OCI-LY3 (cell line): ENCODE measurements around the gene NOP9.
A peak's percentile ranks its signal among the peaks of the same experiment; 100 is the strongest.

Source experiments
- H2AFZ ChIP-seq: fragments of 200-600, 300-600 bp; shearing (Covaris generic); 2 replicates; pipeline ENCODE4 v1.6.0; 2014; ENCODE audit warnings: antibody characterized with exemption, low read depth, low read length
- H3K27ac ChIP-seq: fragments of 200-600, 300-600 bp; sonication (generic); 2 replicates; pipeline ENCODE4 v1.5.1; 2014; ENCODE audit warnings: mild to moderate bottlenecking, low read length, moderate library complexity, mixed read lengths
- H3K27me3 ChIP-seq: fragments of 200-600, 300-600 bp; sonication (generic); 2 replicates; pipeline ENCODE4 v1.6.1; 2014; ENCODE audit warnings: low read depth, low read length, mixed read lengths
- H3K36me3 ChIP-seq: fragments of 200-600, 300-600 bp; sonication (generic); replicated peaks from 2 replicates; pipeline ENCODE3; 2014; ENCODE audit warnings: low read depth, low read length, mixed read lengths
- H3K4me1 ChIP-seq: fragments of 300-600, 200-600 bp; sonication (generic); 2 replicates; pipeline ENCODE4 v1.6.1; 2014; ENCODE audit warnings: low read length, mixed read lengths
- H3K4me2 ChIP-seq: fragments of 200-600, 300-600 bp; sonication (generic); 2 replicates; pipeline ENCODE4 v1.6.1; 2014; ENCODE audit warnings: low read length, mixed read lengths
- H3K4me3 ChIP-seq: fragments of 300-600, 200-600 bp; sonication (generic); 2 replicates; pipeline ENCODE4 v1.5.1; 2014; ENCODE audit warnings: antibody characterized with exemption, mild to moderate bottlenecking, low read length, moderate library complexity
- H3K79me2 ChIP-seq: fragments of 300-600, 200-600 bp; shearing (Covaris generic); 2 replicates; pipeline ENCODE4 v1.6.1; 2014; ENCODE audit warnings: mild to moderate bottlenecking, low read length, mixed read lengths
- H3K9ac ChIP-seq: fragments of 300-600, 200-600 bp; shearing (Covaris generic); 2 replicates; pipeline ENCODE4 v1.6.0; 2014; ENCODE audit warnings: mild to moderate bottlenecking, low read length, moderate library complexity
- H3K9me3 ChIP-seq: fragments of 200-600, 300-600 bp; shearing (Covaris generic); 2 replicates; pipeline ENCODE4 v1.6.1; 2014; ENCODE audit warnings: low read length, mixed read lengths; ENCODE audit not compliant: insufficient read depth
- H4K20me1 ChIP-seq: fragments of 200-600, 300-600 bp; sonication (generic); 2 replicates; pipeline ENCODE4 v1.6.1; 2016; ENCODE audit warnings: low read length, mixed read lengths; ENCODE audit not compliant: insufficient read depth
- CTCF ChIP-seq: fragments of 200-600, 300-600 bp; sonication (generic); IDR thresholded peaks from 2 replicates; pipeline ENCODE4 v1.5.1; 2014; ENCODE audit warnings: antibody characterized with exemption, low read length, low read depth
- EZH2phosphoT487 ChIP-seq: fragments of 200-600 bp; shearing (Covaris generic); IDR thresholded peaks from 2 replicates; pipeline ENCODE4 v1.6.1; 2018; ENCODE audit warnings: antibody characterized with exemption, mixed run types, low read depth

The NOP9 gene

GRCh38 chr14:24299255-24300191 lies at the start of gene NOP9, which contains the start of gene DHRS1:
TSS of gene NOP9 (plus strand) at chr14:24299850. CDS start at chr14:24299955, 105 bp downstream.
TSS of gene DHRS1 (minus strand) at chr14:24299780. CDS start at chr14:24299106, 674 bp downstream.
- TF ChIP-seq EZH2phosphoT487 = no peak
- no peak for TF ChIP-seq CTCF
- H3K9me3 ChIP-seq = no peaks in the 10 kb centered on the region
- H3K27me3 ChIP-seq = no peaks in the 10 kb centered on the region
- H3K4me2 ChIP-seq = peak within 1 kb of the TSS; percentile 97
- H3K27ac ChIP-seq = no peak within 1 kb of the TSS
- peaks cover 31% of the 10 kb centered on the region for H3K36me3 ChIP-seq
- no peaks in the 10 kb centered on the region for H4K20me1 ChIP-seq
- peak within 1 kb of the TSS; percentile 74 for H3K9ac ChIP-seq
- H3K79me2 ChIP-seq = peaks cover 20% of the 10 kb centered on the region
- peak within 1 kb of the TSS; percentile 98 for H3K4me3 ChIP-seq
- H2AFZ ChIP-seq = peak within 1 kb of the TSS; percentile 94; the same call in 1 of the 2 replicates
- peaks cover 27% of the 10 kb centered on the region for H3K4me1 ChIP-seq

GRCh38 chr14:24250354-24250753 lies 49.3 kb upstream of the NOP9 start:
- Histone ChIP-seq H3K9me3 (no peaks in the 10 kb centered on the region), H3K36me3 (no peaks in the 10 kb centered on the region), H3K9ac (no peak overlapping the region), H3K4me3 (no peak overlapping the region), H3K4me2 (no peak overlapping the region), H3K27ac (no peak overlapping the region), H4K20me1 (no peaks in the 10 kb centered on the region), H2AFZ (no peak overlapping the region), H3K4me1 (peaks cover 30% of the 10 kb centered on the region), H3K27me3 (no peaks in the 10 kb centered on the region), H3K79me2 (no peaks in the 10 kb centered on the region)
- no peak for TF ChIP-seq CTCF
- no peak for TF ChIP-seq EZH2phosphoT487

- H2AFZ ChIP-seq = no peak overlapping the region
- peaks cover 23% of the 10 kb centered on the region for H3K4me1 ChIP-seq
- H3K4me3 ChIP-seq = no peak overlapping the region
- no peaks in the 10 kb centered on the region for H3K36me3 ChIP-seq
- H3K27ac ChIP-seq = no peak overlapping the region
- no peaks in the 10 kb centered on the region for H4K20me1 ChIP-seq
- no peak for TF ChIP-seq EZH2phosphoT487
- TF ChIP-seq CTCF = no peak
- no peaks in the 10 kb centered on the region for H3K79me2 ChIP-seq
- H3K9me3 ChIP-seq = no peaks in the 10 kb centered on the region
- H3K9ac ChIP-seq = no peak overlapping the region
- no peaks in the 10 kb centered on the region for H3K27me3 ChIP-seq
- H3K4me2 ChIP-seq = no peak overlapping the region
Observed at GRCh38 chr14:24251880-24252288, 47.8 kb upstream of the NOP9 start.

GRCh38 chr14:24252289-24253124 lies 47.1 kb upstream of the NOP9 start:
- no peak overlapping the region for H3K9ac ChIP-seq
- no peaks in the 10 kb centered on the region for H3K36me3 ChIP-seq
- H3K27ac ChIP-seq = no peak overlapping the region
- no peaks in the 10 kb centered on the region for H3K79me2 ChIP-seq
- no peak overlapping the region for H3K4me3 ChIP-seq
- H3K4me1 ChIP-seq = peaks cover 17% of the 10 kb centered on the region
- H3K9me3 ChIP-seq = no peaks in the 10 kb centered on the region
- H3K4me2 ChIP-seq = no peak overlapping the region
- no peak overlapping the region for H2AFZ ChIP-seq
- no peaks in the 10 kb centered on the region for H4K20me1 ChIP-seq
- TF ChIP-seq CTCF (no peak), EZH2phosphoT487 (no peak)
- H3K27me3 ChIP-seq = no peaks in the 10 kb centered on the region
